Measurements from ENCODE around the gene TWF2. TPM values are rescaled to one million over a fixed set of nuclear protein-coding genes. Genes with fewer than 3 reads are reported as not detected.
A peak's percentile ranks its signal among the peaks of the same experiment; 100 is the strongest.

Gene TWF2
- total and polyA plus RNA-seq, 9 donors = 22.0 to 36.6 (median 29.2) TPM

DNA sequence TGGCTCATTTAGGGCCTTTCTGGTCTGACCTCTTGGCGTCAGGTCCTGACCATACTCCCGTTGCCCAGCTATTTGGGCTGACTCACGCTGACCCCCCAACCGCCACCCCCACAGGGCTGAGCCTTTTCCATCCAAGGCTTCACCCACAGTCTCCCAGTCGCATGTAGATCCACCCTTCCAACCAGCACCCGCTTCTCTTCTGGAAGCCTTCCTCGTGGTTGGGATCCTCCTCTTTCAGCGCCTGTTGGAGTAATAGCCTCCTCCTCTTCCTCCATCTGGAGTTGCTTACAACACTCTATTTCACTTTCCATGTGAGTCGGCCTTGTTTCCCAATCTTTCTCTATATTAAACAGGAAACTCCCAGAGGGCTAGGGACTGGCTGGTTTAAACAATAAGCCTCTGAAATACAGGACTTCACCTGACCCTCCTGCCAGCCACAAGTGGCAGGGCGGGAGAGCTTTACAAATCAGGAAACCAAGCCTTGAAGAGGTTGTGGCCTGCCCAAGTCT is 43.1 kb downstream of the TWF2 start:
- DNase-seq = peak; percentile 69
- H3K27ac ChIP-seq (ENCODE audit: low read length) = peak overlapping the region; percentile 55
- WGBS (ENCODE audit: insufficient coverage) = 61% methylated on average over 10 of the region's 10 CpGs
- H3K4me3 ChIP-seq (ENCODE audit: low read length) = no peak overlapping the region
- H3K9me3 ChIP-seq (replicated peaks; ENCODE audit: control insufficient read depth, low read depth, low read length) = no peaks in the 10 kb centered on the region
- H3K27me3 ChIP-seq (ENCODE audit: control insufficient read depth, insufficient read depth, low read length) = no peaks in the 10 kb centered on the region
- peaks cover 32% of the 10 kb centered on the region for H3K4me1 ChIP-seq (ENCODE audit: control insufficient read depth, insufficient read depth, low read length)
- H3K36me3 ChIP-seq (ENCODE audit: control insufficient read depth, insufficient read depth, low read length) = peaks cover 6% of the 10 kb centered on the region

DNA sequence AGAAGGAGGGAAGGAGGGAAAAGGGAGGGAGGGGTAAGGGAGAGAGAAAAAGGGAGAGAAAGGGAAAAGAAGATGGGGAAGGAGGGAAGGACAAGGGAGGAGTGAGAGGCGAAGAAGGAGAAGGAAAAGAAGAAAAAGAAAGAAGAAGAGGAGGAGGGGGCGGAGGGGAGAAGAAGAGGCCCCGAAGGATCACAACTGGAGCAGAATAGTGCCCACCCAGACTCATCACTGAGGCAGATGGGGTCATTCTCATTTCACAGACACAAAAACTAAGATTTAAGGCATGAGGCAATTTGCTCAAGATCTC is 43.7 kb downstream of the TWF2 start:
- no peak overlapping the region for H3K4me3 ChIP-seq (ENCODE audit: low read length)
- DNase-seq = no peak
- H3K4me1 ChIP-seq (ENCODE audit: control insufficient read depth, insufficient read depth, low read length) = peaks cover 38% of the 10 kb centered on the region
- WGBS (ENCODE audit: insufficient coverage) = 100% methylated on average over 1 of the region's 3 CpGs
- H3K9me3 ChIP-seq (replicated peaks; ENCODE audit: control insufficient read depth, low read depth, low read length) = no peaks in the 10 kb centered on the region
- no peak overlapping the region for H3K27ac ChIP-seq (ENCODE audit: low read length)
- H3K36me3 ChIP-seq (ENCODE audit: control insufficient read depth, insufficient read depth, low read length) = peaks cover 6% of the 10 kb centered on the region
- H3K27me3 ChIP-seq (ENCODE audit: control insufficient read depth, insufficient read depth, low read length) = no peaks in the 10 kb centered on the region

DNA sequence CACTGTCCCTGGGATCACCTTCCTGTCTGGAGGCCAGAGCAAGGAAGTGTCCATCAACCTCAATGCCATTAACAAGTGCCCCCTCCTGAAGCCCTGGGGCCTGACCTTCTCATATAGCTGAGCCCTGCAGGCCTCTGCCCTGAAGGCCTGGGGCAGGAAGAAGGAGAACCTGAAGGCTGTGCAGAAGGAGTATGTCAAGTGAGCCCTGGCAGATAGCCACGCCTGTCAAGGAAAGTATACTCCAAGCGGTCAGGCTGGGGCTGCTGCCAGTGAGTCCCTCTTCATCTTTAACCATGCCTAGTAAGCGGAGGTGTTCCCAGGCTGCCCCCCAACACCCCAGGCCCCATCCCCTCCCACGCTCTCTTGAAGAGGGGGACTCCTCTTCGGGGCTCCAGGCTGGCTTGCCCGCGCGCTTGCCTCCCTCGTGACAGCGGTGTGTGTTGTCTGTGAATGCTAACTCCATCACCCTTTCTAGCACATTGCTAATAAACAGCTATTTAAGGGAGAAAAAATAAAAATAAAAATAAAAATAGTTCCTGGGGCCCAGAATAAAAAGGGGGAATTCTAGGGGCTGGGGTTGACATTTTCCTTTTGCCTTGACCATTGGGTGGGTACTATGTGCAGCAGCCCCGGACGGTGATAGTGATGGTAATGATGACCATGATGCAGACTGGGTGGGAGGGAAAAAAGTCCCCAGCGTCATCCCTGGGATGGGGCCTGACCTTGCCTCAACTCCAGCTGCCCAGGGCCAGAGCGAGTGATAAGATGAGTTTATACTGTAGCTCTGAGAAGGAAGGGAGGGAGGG is 44.3 kb downstream of the TWF2 start:
- no peak for DNase-seq
- no peaks in the 10 kb centered on the region for H3K9me3 ChIP-seq (replicated peaks; ENCODE audit: control insufficient read depth, low read depth, low read length)
- 68% methylated on average over 7 of the region's 14 CpGs for WGBS (ENCODE audit: insufficient coverage)
- no peak overlapping the region for H3K4me3 ChIP-seq (ENCODE audit: low read length)
- peaks cover 44% of the 10 kb centered on the region for H3K4me1 ChIP-seq (ENCODE audit: control insufficient read depth, insufficient read depth, low read length)
- no peak overlapping the region for H3K27ac ChIP-seq (ENCODE audit: low read length)
- H3K36me3 ChIP-seq (ENCODE audit: control insufficient read depth, insufficient read depth, low read length) = peaks cover 4% of the 10 kb centered on the region
- no peaks in the 10 kb centered on the region for H3K27me3 ChIP-seq (ENCODE audit: control insufficient read depth, insufficient read depth, low read length)

DNA sequence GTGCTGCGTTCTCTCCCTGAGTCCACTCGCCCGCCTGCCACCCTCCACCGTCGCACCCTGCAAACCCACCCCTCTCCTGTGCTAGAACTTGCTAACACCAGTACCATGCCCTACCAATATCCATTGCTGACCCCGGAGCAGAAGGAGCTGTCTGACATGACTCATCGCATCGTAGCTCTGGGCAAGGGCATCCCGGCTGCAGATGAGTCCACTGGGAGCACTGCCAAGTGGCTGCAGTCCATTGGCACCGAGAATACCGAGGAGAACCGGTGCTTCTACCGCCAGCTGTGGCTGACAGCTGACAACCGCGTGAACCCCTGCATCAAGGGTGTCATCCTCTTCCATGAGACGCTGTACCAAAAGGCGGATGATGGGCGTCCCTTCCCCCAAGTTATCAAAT is 45.9 kb downstream of the TWF2 start:
- Histone ChIP-seq H3K27ac (ENCODE audit: low read length) (no peak overlapping the region), H3K27me3 (ENCODE audit: control insufficient read depth, insufficient read depth, low read length) (no peaks in the 10 kb centered on the region), H3K4me3 (ENCODE audit: low read length) (no peak overlapping the region), H3K9me3 (replicated peaks; ENCODE audit: control insufficient read depth, low read depth, low read length) (no peaks in the 10 kb centered on the region), H3K36me3 (ENCODE audit: control insufficient read depth, insufficient read depth, low read length) (no peaks in the 10 kb centered on the region), H3K4me1 (ENCODE audit: control insufficient read depth, insufficient read depth, low read length) (peaks cover 34% of the 10 kb centered on the region)
- peak; percentile 75 for DNase-seq
- WGBS (ENCODE audit: insufficient coverage) = 68% methylated on average over 12 of the region's 18 CpGs

DNA sequence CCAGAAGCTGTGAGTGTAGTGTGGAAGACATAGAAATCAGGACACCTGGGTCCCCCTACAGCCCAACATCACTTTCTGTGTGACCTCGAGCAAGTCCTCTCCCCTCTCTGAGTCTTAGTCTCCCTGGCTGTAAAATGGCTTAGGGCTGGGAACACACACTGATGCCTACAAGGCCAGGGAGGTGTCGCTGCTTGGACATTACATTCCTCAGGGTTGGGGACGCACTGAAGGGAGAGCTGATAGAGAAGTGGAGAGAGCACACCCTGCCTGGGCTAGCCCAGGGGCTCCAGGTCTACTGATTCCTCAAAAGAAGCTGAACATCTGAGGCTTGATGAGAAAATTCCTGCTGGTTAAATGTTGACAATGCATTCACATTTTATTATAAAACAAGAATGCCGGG is 47.3 kb downstream of the TWF2 start:
- WGBS (ENCODE audit: insufficient coverage) = 67% methylated on average over 1 of the region's 4 CpGs
- H3K4me3 ChIP-seq (ENCODE audit: low read length) = no peak overlapping the region
- peaks cover 22% of the 10 kb centered on the region for H3K4me1 ChIP-seq (ENCODE audit: control insufficient read depth, insufficient read depth, low read length)
- H3K9me3 ChIP-seq (replicated peaks; ENCODE audit: control insufficient read depth, low read depth, low read length) = no peaks in the 10 kb centered on the region
- no peak for DNase-seq
- H3K27ac ChIP-seq (ENCODE audit: low read length) = no peak overlapping the region
- no peaks in the 10 kb centered on the region for H3K27me3 ChIP-seq (ENCODE audit: control insufficient read depth, insufficient read depth, low read length)
- H3K36me3 ChIP-seq (ENCODE audit: control insufficient read depth, insufficient read depth, low read length) = no peaks in the 10 kb centered on the region

DNA sequence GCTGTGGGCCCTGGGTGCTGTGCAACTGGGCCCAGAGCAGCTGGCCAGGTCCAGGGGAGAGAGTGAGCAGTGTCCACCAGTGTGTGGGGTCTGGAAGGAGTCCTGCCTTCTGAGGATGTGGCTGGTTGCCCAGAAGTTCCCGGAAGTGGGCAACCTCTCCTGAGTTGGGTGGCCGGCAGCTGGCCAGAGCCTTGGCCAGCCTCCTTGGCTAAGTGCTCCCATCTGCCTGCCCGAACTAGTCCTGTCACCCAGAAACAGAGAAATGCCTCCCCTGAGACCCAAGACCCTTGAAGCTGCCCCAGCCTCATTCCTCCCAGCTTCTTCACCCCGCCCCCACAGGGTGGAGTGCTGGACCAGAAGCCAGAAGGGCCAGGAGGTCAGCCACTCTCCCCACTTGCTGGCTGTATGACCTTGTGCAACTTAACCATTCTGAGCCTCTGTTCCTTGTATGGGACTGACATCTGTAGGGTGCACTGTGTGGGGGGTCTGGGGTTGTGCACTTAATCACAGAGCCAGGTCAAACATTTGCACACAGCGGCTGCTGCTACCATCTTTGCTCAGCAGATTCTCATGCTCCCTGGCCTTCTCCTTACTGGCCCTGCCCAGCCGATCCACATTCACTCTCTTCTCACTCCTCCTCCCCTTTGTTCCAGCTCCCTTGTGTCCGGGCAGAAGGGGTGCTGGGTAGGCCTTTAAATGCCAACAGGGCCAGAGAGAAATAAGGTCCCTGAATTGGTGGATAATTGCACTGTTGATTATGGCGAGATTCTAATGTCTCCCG is 48.5 kb downstream of the TWF2 start:
- Histone ChIP-seq H3K4me1 (ENCODE audit: control insufficient read depth, insufficient read depth, low read length) (peaks cover 19% of the 10 kb centered on the region), H3K27ac (ENCODE audit: low read length) (no peak overlapping the region), H3K27me3 (ENCODE audit: control insufficient read depth, insufficient read depth, low read length) (no peaks in the 10 kb centered on the region), H3K36me3 (ENCODE audit: control insufficient read depth, insufficient read depth, low read length) (no peaks in the 10 kb centered on the region), H3K4me3 (ENCODE audit: low read length) (no peak overlapping the region), H3K9me3 (replicated peaks; ENCODE audit: control insufficient read depth, low read depth, low read length) (no peaks in the 10 kb centered on the region)
- peak; percentile 30 for DNase-seq
- WGBS (ENCODE audit: insufficient coverage) = 45% methylated on average over 5 of the region's 9 CpGs

DNA sequence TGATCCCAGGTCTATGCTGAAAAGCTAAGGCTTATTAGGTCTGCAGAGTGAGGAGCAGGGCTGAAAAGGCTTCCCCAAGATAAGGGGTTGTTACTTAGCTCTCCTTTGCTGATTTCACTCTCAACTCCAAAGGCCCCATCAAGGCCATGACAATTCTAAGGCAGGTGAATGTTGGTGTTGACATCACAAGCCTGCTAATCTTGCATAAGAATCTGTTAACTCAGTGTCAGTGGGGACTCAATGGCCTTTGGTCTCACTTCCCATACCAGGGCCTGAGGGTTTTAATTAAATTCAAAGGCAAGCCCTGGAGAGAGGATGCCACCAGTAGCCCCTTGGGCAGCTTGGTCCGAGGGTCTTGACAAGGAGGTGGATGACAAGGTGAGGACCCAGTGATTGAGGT is 50.4 kb downstream of the TWF2 start:
- 40% methylated on average over 1 of the region's 1 CpG for WGBS (ENCODE audit: insufficient coverage)
- Histone ChIP-seq H3K27ac (ENCODE audit: low read length) (no peak overlapping the region), H3K9me3 (replicated peaks; ENCODE audit: control insufficient read depth, low read depth, low read length) (no peaks in the 10 kb centered on the region), H3K36me3 (ENCODE audit: control insufficient read depth, insufficient read depth, low read length) (no peaks in the 10 kb centered on the region), H3K4me3 (ENCODE audit: low read length) (no peak overlapping the region), H3K4me1 (ENCODE audit: control insufficient read depth, insufficient read depth, low read length) (peaks cover 21% of the 10 kb centered on the region), H3K27me3 (ENCODE audit: control insufficient read depth, insufficient read depth, low read length) (no peaks in the 10 kb centered on the region)
- no peak for DNase-seq

DNA sequence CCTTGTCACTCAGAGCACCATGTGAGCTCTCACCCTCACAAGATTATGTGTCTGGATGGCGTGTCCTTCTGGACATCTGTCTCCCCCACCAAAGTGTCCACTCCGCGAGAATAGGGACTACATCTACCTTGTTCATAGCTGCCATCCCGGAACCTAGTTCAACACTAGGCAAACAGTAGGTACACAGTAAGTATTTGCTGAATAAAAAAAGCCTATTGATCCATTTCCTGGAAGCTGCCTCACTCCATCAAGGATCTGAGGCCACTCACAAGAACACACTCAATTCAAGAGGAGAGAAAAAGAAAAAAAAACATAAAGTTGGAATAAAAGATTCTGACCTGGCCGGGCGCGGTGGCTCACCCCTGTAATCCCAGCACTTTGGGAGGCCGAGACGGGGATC is 52.2 kb downstream of the TWF2 start:
- no peak overlapping the region for H3K27ac ChIP-seq (ENCODE audit: low read length)
- H3K4me1 ChIP-seq (ENCODE audit: control insufficient read depth, insufficient read depth, low read length) = peaks cover 15% of the 10 kb centered on the region
- DNase-seq = no peak
- no peaks in the 10 kb centered on the region for H3K36me3 ChIP-seq (ENCODE audit: control insufficient read depth, insufficient read depth, low read length)
- no peak overlapping the region for H3K4me3 ChIP-seq (ENCODE audit: low read length)
- WGBS (ENCODE audit: insufficient coverage) = 86% methylated on average over 1 of the region's 9 CpGs
- H3K27me3 ChIP-seq (ENCODE audit: control insufficient read depth, insufficient read depth, low read length) = no peaks in the 10 kb centered on the region
- H3K9me3 ChIP-seq (replicated peaks; ENCODE audit: control insufficient read depth, low read depth, low read length) = no peaks in the 10 kb centered on the region

DNA sequence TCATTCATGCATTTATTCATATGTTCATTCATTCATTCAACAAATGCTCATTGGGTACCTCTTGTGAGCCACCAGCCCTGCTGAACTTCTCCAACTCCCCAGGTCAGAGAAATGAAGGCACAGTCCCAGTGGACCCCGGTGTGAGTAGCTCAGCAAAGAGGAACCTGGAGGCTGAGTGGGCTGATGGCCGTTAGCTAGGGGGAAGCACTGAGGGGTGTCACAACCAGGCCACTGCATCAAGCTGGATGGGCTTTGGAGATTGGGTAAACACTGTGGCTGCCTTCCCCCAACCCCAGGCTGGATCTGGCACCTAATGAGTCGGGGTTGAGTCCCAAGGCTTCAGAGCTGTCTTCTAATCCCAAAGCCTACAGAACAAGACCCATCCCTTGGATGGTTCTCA is 53.1 kb downstream of the TWF2 start:
- no peaks in the 10 kb centered on the region for H3K36me3 ChIP-seq (ENCODE audit: control insufficient read depth, insufficient read depth, low read length)
- 89% methylated on average over 1 of the region's 3 CpGs for WGBS (ENCODE audit: insufficient coverage)

DNA sequence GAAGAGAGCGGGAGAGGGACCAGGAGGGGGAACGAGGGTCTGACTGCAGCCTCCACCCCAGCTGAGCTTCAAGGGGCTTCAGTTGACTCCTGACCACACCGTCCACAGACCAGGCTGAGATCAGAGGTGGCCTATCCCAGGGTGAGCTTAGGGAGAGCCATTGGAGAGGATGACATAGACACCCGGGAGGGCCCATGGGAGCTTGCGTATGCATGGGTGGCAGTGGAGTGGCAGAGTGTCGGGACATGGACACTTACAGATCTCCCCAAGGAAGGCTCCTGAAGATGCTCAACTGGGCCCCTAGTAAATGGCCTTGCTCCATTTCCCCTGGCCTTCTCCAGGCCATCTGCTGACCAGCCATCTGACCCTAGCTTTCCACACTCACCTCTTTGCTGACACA is 53.6 kb downstream of the TWF2 start:
- Histone ChIP-seq H3K27me3 (ENCODE audit: control insufficient read depth, insufficient read depth, low read length) (no peaks in the 10 kb centered on the region), H3K4me3 (ENCODE audit: low read length) (no peak overlapping the region), H3K4me1 (ENCODE audit: control insufficient read depth, insufficient read depth, low read length) (peaks cover 9% of the 10 kb centered on the region), H3K36me3 (ENCODE audit: control insufficient read depth, insufficient read depth, low read length) (no peaks in the 10 kb centered on the region), H3K9me3 (replicated peaks; ENCODE audit: control insufficient read depth, low read depth, low read length) (no peaks in the 10 kb centered on the region), H3K27ac (ENCODE audit: low read length) (no peak overlapping the region)
- 91% methylated on average over 6 of the region's 6 CpGs for whole genome bisulfite sequencing (ENCODE audit: insufficient coverage)
- no peak for DNase-seq

More for the DNA sequence above, 53.1 kb downstream of the TWF2 start:
- Histone ChIP-seq H3K9me3 (replicated peaks; ENCODE audit: control insufficient read depth, low read depth, low read length) (no peaks in the 10 kb centered on the region), H3K27me3 (ENCODE audit: control insufficient read depth, insufficient read depth, low read length) (no peaks in the 10 kb centered on the region), H3K4me3 (ENCODE audit: low read length) (no peak overlapping the region), H3K27ac (ENCODE audit: low read length) (no peak overlapping the region), H3K4me1 (ENCODE audit: control insufficient read depth, insufficient read depth, low read length) (peaks cover 14% of the 10 kb centered on the region)
- DNase-seq = no peak
